Muscle of leg (tissue), 11 donors: ENCODE measurements around the gene SERGEF. TPM values are rescaled to one million over a fixed set of nuclear protein-coding genes. Genes with fewer than 3 reads are reported as not detected.

Experiments
- DNase-seq: peaks from one replicate; pipeline ENCODE4 v3.0.0; 2013
- H3K27ac ChIP-seq: one replicate; pipeline ENCODE4 v1.5.1; 2013; ENCODE audit warnings: mild to moderate bottlenecking, low read length, control low read depth
- H3K27me3 ChIP-seq: one replicate; pipeline ENCODE4 v1.6.1; 2013; ENCODE audit warnings: low read length; ENCODE audit not compliant: control insufficient read depth, insufficient read depth
- H3K36me3 ChIP-seq: one replicate; pipeline ENCODE4 v1.6.1; 2013; ENCODE audit warnings: low read length; ENCODE audit not compliant: control insufficient read depth, insufficient read depth
- H3K4me1 ChIP-seq: one replicate; pipeline ENCODE4 v1.6.1; 2013; ENCODE audit warnings: low read length; ENCODE audit not compliant: control insufficient read depth, insufficient read depth
- H3K4me3 ChIP-seq: one replicate; pipeline ENCODE4 v1.5.1; 2013; ENCODE audit warnings: low read length, control low read depth
- H3K9me3 ChIP-seq: replicated peaks from 2 replicates; pipeline ENCODE4 v1.6.1; 2013; ENCODE audit warnings: low read depth, low read length; ENCODE audit not compliant: control insufficient read depth
- WGBS: methylation state at CpG from one replicate; pipeline ENCODE4 v1.1.5; 2013; ENCODE audit warnings: missing lambda C conversion rate; ENCODE audit not compliant: insufficient coverage; 5-methylcytosine and 5-hydroxymethylcytosine counted together
- polyA plus RNA-seq, 8 donors: library from polyadenylated mRNA; unstranded; fragments of 120-200 nt; gene quantifications; one replicate each; pipeline versions ENCODE4 v1.2.1 to v1.2.3, GENCODE V29; 2013; ENCODE audit warnings: inconsistent platforms in 1 of 8, low replicate concordance in 1 of 8; ENCODE audit not compliant: insufficient read length in 8 of 8, insufficient read depth in 1 of 8
- total RNA-seq: library from RNA; stranded (reverse); fragments of 120-200 nt; gene quantifications from one replicate; pipeline ENCODE4 v1.2.4, GENCODE V29; 2013

SERGEF gene
- total and polyA plus RNA-seq, 9 donors, result 8.8 to 15.7 (median 11.9) TPM

DNA sequence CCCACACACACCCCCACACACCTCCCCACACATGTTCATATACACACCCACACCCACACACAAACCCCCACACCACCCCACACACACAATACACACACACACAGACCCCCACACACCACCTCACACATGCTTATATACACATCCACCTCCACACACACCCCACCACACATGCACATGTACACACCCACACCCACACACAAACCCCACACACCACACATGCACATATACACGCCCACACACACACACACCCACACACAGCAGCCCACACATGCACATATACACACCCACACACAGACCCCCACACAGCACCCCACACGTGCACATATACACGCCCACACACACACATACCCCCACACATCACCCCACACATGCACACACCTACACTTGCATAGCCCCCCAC lies 249.1 kb downstream of the SERGEF start:
- no peak overlapping the region for H3K27ac ChIP-seq
- H3K4me1 ChIP-seq, result no peaks in the 10 kb centered on the region
- no peak overlapping the region for H3K4me3 ChIP-seq
- H3K9me3 ChIP-seq, result no peaks in the 10 kb centered on the region
- no peak for DNase-seq
- WGBS, result 60% methylated on average over 3 of the region's 3 CpGs
- H3K36me3 ChIP-seq, result no peaks in the 10 kb centered on the region
- no peaks in the 10 kb centered on the region for H3K27me3 ChIP-seq

DNA sequence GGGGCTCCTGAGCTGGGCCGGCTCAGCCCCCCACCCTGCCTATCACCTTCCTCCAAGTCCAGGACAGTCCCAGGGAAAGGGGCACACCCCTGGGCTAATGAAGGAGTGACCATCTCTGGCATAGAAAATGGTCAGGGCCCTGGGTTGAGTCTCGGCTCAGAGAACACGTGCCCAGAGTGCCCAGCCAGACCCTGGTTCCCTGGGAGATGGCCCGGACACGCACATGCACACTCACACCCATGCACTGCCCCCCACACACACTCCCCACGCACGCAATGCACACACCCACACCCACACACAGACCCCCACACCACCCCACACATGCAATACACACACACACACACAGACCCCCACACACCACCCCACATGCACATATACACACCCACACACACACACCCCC lies 249.6 kb downstream of the SERGEF start:
- Histone ChIP-seq H3K4me3 (no peak overlapping the region), H3K27me3 (no peaks in the 10 kb centered on the region), H3K9me3 (peaks cover under 1% of the 10 kb centered on the region), H3K4me1 (no peaks in the 10 kb centered on the region), H3K36me3 (no peaks in the 10 kb centered on the region), H3K27ac (no peak overlapping the region)
- 60% methylated on average over 6 of the region's 7 CpGs for WGBS
- no peak for DNase-seq

GRCh38 chr11:17762309-17762974 lies 250.4 kb downstream of the SERGEF start:
- H3K27ac ChIP-seq, result no peak overlapping the region
- H3K4me3 ChIP-seq, result no peak overlapping the region
- peaks cover 2% of the 10 kb centered on the region for H3K9me3 ChIP-seq
- 76% methylated on average over 15 of the region's 17 CpGs for WGBS
- no peaks in the 10 kb centered on the region for H3K4me1 ChIP-seq
- no peak for DNase-seq
- H3K36me3 ChIP-seq, result no peaks in the 10 kb centered on the region
- H3K27me3 ChIP-seq, result no peaks in the 10 kb centered on the region

- peaks cover 2% of the 10 kb centered on the region for H3K9me3 ChIP-seq
- peak; percentile 22 for DNase-seq
- no peaks in the 10 kb centered on the region for H3K36me3 ChIP-seq
- no peaks in the 10 kb centered on the region for H3K27me3 ChIP-seq
- no peaks in the 10 kb centered on the region for H3K4me1 ChIP-seq
- WGBS, result 48% methylated on average over 18 of the region's 23 CpGs
- H3K27ac ChIP-seq, result no peak overlapping the region
- H3K4me3 ChIP-seq, result no peak overlapping the region
Measured at GRCh38 chr11:17760102-17761029, 252.5 kb downstream of the SERGEF start.

DNA sequence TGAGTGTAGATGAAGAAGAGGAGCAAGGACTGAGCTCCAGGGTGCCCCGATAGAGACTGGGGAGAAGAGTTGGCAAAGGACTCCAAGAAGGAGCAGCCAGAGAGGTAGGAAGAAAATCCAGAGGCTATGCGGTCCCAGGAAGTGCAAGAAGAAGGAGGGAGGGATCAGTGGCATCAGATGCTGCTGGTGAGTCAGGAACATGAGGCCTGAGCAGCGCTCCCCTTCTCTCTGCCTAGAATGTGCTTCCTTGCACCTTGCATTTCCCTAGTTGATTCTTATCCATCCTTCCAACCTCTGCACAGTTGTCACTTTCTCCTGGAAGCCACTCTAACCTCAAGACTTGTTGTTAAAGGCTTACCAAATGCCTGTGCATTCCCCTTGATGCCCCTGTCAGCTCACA lies 257.0 kb downstream of the SERGEF start:
- Histone ChIP-seq H3K27ac (no peak overlapping the region), H3K4me1 (peaks cover 13% of the 10 kb centered on the region), H3K9me3 (peaks cover 2% of the 10 kb centered on the region), H3K27me3 (no peaks in the 10 kb centered on the region), H3K36me3 (no peaks in the 10 kb centered on the region), H3K4me3 (no peak overlapping the region)
- WGBS, result 71% methylated on average over 3 of the region's 3 CpGs
- DNase-seq, result no peak

DNA sequence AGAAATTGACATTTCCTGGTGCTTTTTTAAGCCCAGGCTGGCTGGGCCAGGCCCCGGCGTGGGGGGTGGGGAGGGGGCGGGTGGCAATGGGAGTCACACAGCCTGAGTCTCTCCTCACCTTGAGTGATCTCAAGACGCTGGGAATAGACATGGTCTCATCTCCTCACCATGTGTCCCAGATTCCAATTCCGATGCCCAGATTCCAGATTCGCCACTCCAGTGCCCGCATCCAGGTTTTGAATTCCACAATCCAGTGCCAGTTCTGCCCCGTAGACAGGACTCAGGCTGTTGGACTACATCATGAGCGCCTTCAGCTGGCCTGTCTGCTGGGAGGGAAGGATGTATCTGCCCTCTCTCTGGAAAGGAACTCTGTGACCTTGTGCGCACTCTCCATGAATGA lies 259.2 kb downstream of the SERGEF start:
- Histone ChIP-seq H3K36me3 (no peaks in the 10 kb centered on the region), H3K4me1 (peaks cover 27% of the 10 kb centered on the region), H3K27ac (peak overlapping the region; percentile 51), H3K9me3 (peaks cover 2% of the 10 kb centered on the region), H3K4me3 (no peak overlapping the region), H3K27me3 (peaks cover 2% of the 10 kb centered on the region)
- peak; percentile 20 for DNase-seq
- 76% methylated on average over 8 of the region's 10 CpGs for WGBS

- Histone ChIP-seq H3K4me3 (no peak overlapping the region), H3K36me3 (no peaks in the 10 kb centered on the region), H3K27me3 (peaks cover 2% of the 10 kb centered on the region), H3K4me1 (peaks cover 31% of the 10 kb centered on the region), H3K27ac (peak overlapping the region; percentile 51), H3K9me3 (peaks cover under 1% of the 10 kb centered on the region)
- 74% methylated on average over 5 of the region's 5 CpGs for WGBS
- peak; percentile 13 for DNase-seq
Measured at GRCh38 chr11:17753153-17753552, 259.7 kb downstream of the SERGEF start.

- no peaks in the 10 kb centered on the region for H3K9me3 ChIP-seq
- no peak overlapping the region for H3K4me3 ChIP-seq
- peaks cover 37% of the 10 kb centered on the region for H3K4me1 ChIP-seq
- DNase-seq, result no peak
- H3K27me3 ChIP-seq, result peaks cover 2% of the 10 kb centered on the region
- no peaks in the 10 kb centered on the region for H3K36me3 ChIP-seq
- no peak overlapping the region for H3K27ac ChIP-seq
- WGBS, result 74% methylated on average over 6 of the region's 7 CpGs
Measured at GRCh38 chr11:17752144-17752543, 260.7 kb downstream of the SERGEF start.

DNA sequence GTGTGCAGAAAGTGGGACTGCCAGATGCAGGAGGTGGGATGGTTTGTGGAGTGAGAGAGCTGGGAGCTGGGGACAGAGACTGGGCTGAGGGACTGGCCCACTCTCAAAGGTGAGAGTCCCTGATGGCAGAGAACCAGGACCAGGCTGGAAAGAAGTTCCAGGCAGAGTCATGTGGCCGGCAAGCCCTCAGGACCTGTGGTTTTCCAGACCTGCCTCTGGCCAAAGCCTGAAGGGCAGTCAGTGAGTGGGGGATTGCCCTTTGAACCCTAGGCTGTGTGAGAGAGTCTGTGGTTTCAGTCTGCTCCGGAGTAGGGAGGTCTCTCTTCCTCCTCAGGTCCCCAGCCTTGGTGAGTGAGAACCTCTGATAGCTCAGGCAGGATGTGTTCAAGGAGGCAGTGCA lies 261.3 kb downstream of the SERGEF start:
- no peak for DNase-seq
- H3K4me1 ChIP-seq, result peaks cover 40% of the 10 kb centered on the region
- peaks cover 2% of the 10 kb centered on the region for H3K27me3 ChIP-seq
- no peak overlapping the region for H3K4me3 ChIP-seq
- 63% methylated on average over 2 of the region's 2 CpGs for WGBS
- H3K36me3 ChIP-seq, result no peaks in the 10 kb centered on the region
- no peak overlapping the region for H3K27ac ChIP-seq
- no peaks in the 10 kb centered on the region for H3K9me3 ChIP-seq

GRCh38 chr11:17750801-17751165 lies 262.1 kb downstream of the SERGEF start:
- H3K27ac ChIP-seq, result no peak overlapping the region
- peaks cover 2% of the 10 kb centered on the region for H3K27me3 ChIP-seq
- no peaks in the 10 kb centered on the region for H3K36me3 ChIP-seq
- peaks cover 40% of the 10 kb centered on the region for H3K4me1 ChIP-seq
- DNase-seq, result no peak
- WGBS, result 38% methylated on average over 1 of the region's 2 CpGs
- H3K9me3 ChIP-seq, result no peaks in the 10 kb centered on the region
- H3K4me3 ChIP-seq, result no peak overlapping the region
